ENCODE results near the gene CAMTA1.

CAMTA1 gene

GRCh38 chr1:6899621-6900020 is 114.4 kb downstream of the CAMTA1 start:
- H3K4me1 ChIP-seq = peaks cover 6% of the 10 kb centered on the region
- no peak overlapping the region for H3K4me3 ChIP-seq
- no peaks in the 10 kb centered on the region for H3K9me3 ChIP-seq
- no peaks in the 10 kb centered on the region for H3K36me3 ChIP-seq
- no peak overlapping the region for H3K4me2 ChIP-seq
- no peak for TF ChIP-seq Cebpa-rat (IDR thresholded peaks at IDR 0.05)
- H3K27me3 ChIP-seq = no peaks in the 10 kb centered on the region
- H3K27ac ChIP-seq = no peak overlapping the region
- H4K20me1 ChIP-seq = no peaks in the 10 kb centered on the region; the same call in 1 of the 2 replicates
- no peak overlapping the region for H3K9ac ChIP-seq

- peaks cover 17% of the 10 kb centered on the region for H3K4me1 ChIP-seq
- H3K36me3 ChIP-seq = no peaks in the 10 kb centered on the region
- H3K9me3 ChIP-seq = no peaks in the 10 kb centered on the region
- no peak for TF ChIP-seq Cebpa-rat (IDR thresholded peaks at IDR 0.05)
- H3K27me3 ChIP-seq = no peaks in the 10 kb centered on the region
- no peak overlapping the region for H3K4me3 ChIP-seq
- H3K9ac ChIP-seq = no peak overlapping the region
- H4K20me1 ChIP-seq = no peaks in the 10 kb centered on the region; the same call in 1 of the 2 replicates
- H3K4me2 ChIP-seq = no peak overlapping the region
- H3K27ac ChIP-seq = no peak overlapping the region
Measured at GRCh38 chr1:6902153-6902552, 116.9 kb downstream of the CAMTA1 start.

GRCh38 chr1:6904476-6905170 is 119.4 kb downstream of the CAMTA1 start:
- Histone ChIP-seq H3K4me3 (no peak overlapping the region), H4K20me1 (no peaks in the 10 kb centered on the region), H3K9me3 (no peaks in the 10 kb centered on the region), H3K27ac (no peak overlapping the region), H3K9ac (no peak overlapping the region), H3K36me3 (no peaks in the 10 kb centered on the region), H3K4me2 (no peak overlapping the region), H3K4me1 (peaks cover 18% of the 10 kb centered on the region), H3K27me3 (no peaks in the 10 kb centered on the region)
- no peak for TF ChIP-seq Cebpa-rat (IDR thresholded peaks at IDR 0.05)

GRCh38 chr1:6905331-6905730 is 120.1 kb downstream of the CAMTA1 start:
- Histone ChIP-seq H3K9ac (no peak overlapping the region), H3K4me2 (no peak overlapping the region), H4K20me1 (no peaks in the 10 kb centered on the region), H3K36me3 (no peaks in the 10 kb centered on the region), H3K27me3 (no peaks in the 10 kb centered on the region), H3K4me1 (peaks cover 18% of the 10 kb centered on the region), H3K4me3 (no peak overlapping the region), H3K27ac (no peak overlapping the region), H3K9me3 (no peaks in the 10 kb centered on the region)
- TF ChIP-seq Cebpa-rat (IDR thresholded peaks at IDR 0.05) = no peak

GRCh38 chr1:6905790-6906189 is 120.5 kb downstream of the CAMTA1 start:
- H3K27me3 ChIP-seq = no peaks in the 10 kb centered on the region
- no peak overlapping the region for H3K4me3 ChIP-seq
- H3K9me3 ChIP-seq = no peaks in the 10 kb centered on the region
- no peak overlapping the region for H3K9ac ChIP-seq
- H3K4me2 ChIP-seq = no peak overlapping the region
- peaks cover 18% of the 10 kb centered on the region for H3K4me1 ChIP-seq
- no peak overlapping the region for H3K27ac ChIP-seq
- no peaks in the 10 kb centered on the region for H3K36me3 ChIP-seq
- no peak for TF ChIP-seq Cebpa-rat (IDR thresholded peaks at IDR 0.05)
- H4K20me1 ChIP-seq = no peaks in the 10 kb centered on the region

- Histone ChIP-seq H3K27ac (no peak overlapping the region), H3K36me3 (no peaks in the 10 kb centered on the region), H3K4me3 (no peak overlapping the region), H3K4me2 (peak overlapping the region; percentile 54), H3K9me3 (no peaks in the 10 kb centered on the region), H4K20me1 (no peaks in the 10 kb centered on the region), H3K27me3 (no peaks in the 10 kb centered on the region), H3K9ac (no peak overlapping the region), H3K4me1 (peaks cover 18% of the 10 kb centered on the region)
- TF ChIP-seq Cebpa-rat (IDR thresholded peaks at IDR 0.05) = no peak
Measured at GRCh38 chr1:6906783-6907182, 121.5 kb downstream of the CAMTA1 start.

GRCh38 chr1:6907201-6907600 is 121.9 kb downstream of the CAMTA1 start:
- H3K9ac ChIP-seq = no peak overlapping the region
- H3K4me2 ChIP-seq = peak overlapping the region; percentile 54

GRCh38 chr1:6907676-6908434 is 122.6 kb downstream of the CAMTA1 start:
- no peaks in the 10 kb centered on the region for H3K9me3 ChIP-seq
- no peak overlapping the region for H3K9ac ChIP-seq
- peak overlapping the region; percentile 54; the same call in 1 of the 2 replicates for H3K4me2 ChIP-seq
- peaks cover 26% of the 10 kb centered on the region for H3K4me1 ChIP-seq
- no peaks in the 10 kb centered on the region for H3K27me3 ChIP-seq
- H3K4me3 ChIP-seq = no peak overlapping the region
- no peaks in the 10 kb centered on the region for H3K36me3 ChIP-seq
- H3K27ac ChIP-seq = no peak overlapping the region
- no peaks in the 10 kb centered on the region for H4K20me1 ChIP-seq
- no peak for TF ChIP-seq Cebpa-rat (IDR thresholded peaks at IDR 0.05)

More at GRCh38 chr1:6907201-6907600, 121.9 kb downstream of the CAMTA1 start:
- Histone ChIP-seq H3K9me3 (no peaks in the 10 kb centered on the region), H4K20me1 (no peaks in the 10 kb centered on the region), H3K4me1 (peaks cover 20% of the 10 kb centered on the region), H3K36me3 (no peaks in the 10 kb centered on the region), H3K27ac (no peak overlapping the region), H3K4me3 (no peak overlapping the region), H3K27me3 (no peaks in the 10 kb centered on the region)
- TF ChIP-seq Cebpa-rat (IDR thresholded peaks at IDR 0.05) = no peak

GRCh38 chr1:6909401-6909800 is 124.1 kb downstream of the CAMTA1 start:
- peaks cover 27% of the 10 kb centered on the region for H3K4me1 ChIP-seq
- no peak overlapping the region for H3K4me2 ChIP-seq
- H3K9ac ChIP-seq = no peak overlapping the region
- no peak overlapping the region for H3K4me3 ChIP-seq
- no peaks in the 10 kb centered on the region for H3K36me3 ChIP-seq
- 0 out of 2 replicates have a peak, but pooled peaks cover 5% of the 10 kb centered on the region for H3K9me3 ChIP-seq
- no peaks in the 10 kb centered on the region for H3K27me3 ChIP-seq
- H3K27ac ChIP-seq = no peak overlapping the region
- H4K20me1 ChIP-seq = no peaks in the 10 kb centered on the region
- no peak for TF ChIP-seq Cebpa-rat (IDR thresholded peaks at IDR 0.05)

- no peak for TF ChIP-seq Cebpa-rat (IDR thresholded peaks at IDR 0.05)
- Histone ChIP-seq H3K27ac (no peak overlapping the region), H3K4me1 (peaks cover 31% of the 10 kb centered on the region)
Measured at GRCh38 chr1:6909857-6910256, 124.6 kb downstream of the CAMTA1 start.

More at GRCh38 chr1:6909857-6910256, 124.6 kb downstream of the CAMTA1 start:
- no peak overlapping the region for H3K4me2 ChIP-seq
- 0 out of 2 replicates have a peak, but pooled peaks cover 5% of the 10 kb centered on the region for H3K9me3 ChIP-seq
- no peaks in the 10 kb centered on the region for H3K27me3 ChIP-seq
- no peaks in the 10 kb centered on the region for H4K20me1 ChIP-seq
- H3K36me3 ChIP-seq = no peaks in the 10 kb centered on the region
- H3K9ac ChIP-seq = no peak overlapping the region
- no peak overlapping the region for H3K4me3 ChIP-seq
